ENCODE data around the gene FAF1.

GRCh38 chr1:50934838-50935237 lies 25.2 kb downstream of the FAF1 start:
- TF ChIP-seq CTCF (IDR thresholded peaks at IDR 0.05) (no peak), POLR2AphosphoS5 (IDR thresholded peaks at IDR 0.05) (no peak), POLR2A (IDR thresholded peaks at IDR 0.05) (no peak), EP300 (IDR thresholded peaks at IDR 0.05) (no peak)
